CD4-positive, alpha-beta memory T cell (primary cell): Measurements from ENCODE around the gene CRMP1. TPM values are rescaled to one million over a fixed set of nuclear protein-coding genes. Genes with fewer than 3 reads are reported as not detected.
"Not testable (repeated sequence)": the region's sequence is repeated elsewhere in the genome, so short reads cannot be mapped to it uniquely, and the experiment has no call there.

Experiments
- CTCF ChIA-PET: fragments of 350-600 bp; sonication (Branson Sonifier 250); formaldehyde crosslinking; loops from one replicate; lab custom pipeline; 2021; ENCODE audit warnings: inconsistent platforms; ENCODE audit not compliant: partially characterized antibody; lab: Charles Lee
- POLR2A ChIA-PET: fragments of 350-600 bp; sonication (Branson Sonifier 250); formaldehyde crosslinking; loops from one replicate; lab custom pipeline; 2021; ENCODE audit not compliant: partially characterized antibody; lab: Charles Lee
- DNase-seq, 5 donors: peaks; one replicate each; pipeline versions ENCODE4 v3.0.0 to v3.0.0-alpha.2; 2020 to 2022; ENCODE audit warnings: mixed read lengths in 1 of 5
- H3K27ac ChIP-seq: one replicate; pipeline ENCODE4 v1.7.0; 2013; ENCODE audit warnings: low read depth, low read length
- H3K27me3 ChIP-seq: 2 replicates; pipeline ENCODE4 v1.7.0; 2013; ENCODE audit warnings: mild to moderate bottlenecking, low read length, moderate library complexity; ENCODE audit not compliant: insufficient read depth
- H3K36me3 ChIP-seq: 2 replicates; pipeline ENCODE4 v1.7.0; 2013; ENCODE audit warnings: mild to moderate bottlenecking, low read length, moderate library complexity; ENCODE audit not compliant: insufficient read depth
- H3K4me1 ChIP-seq: 2 replicates; pipeline ENCODE4 v1.7.0; 2013; ENCODE audit warnings: mild to moderate bottlenecking, low read length, moderate library complexity; ENCODE audit not compliant: insufficient read depth
- H3K4me3 ChIP-seq, 2 donors: one replicate each; pipeline ENCODE4 v1.7.0; 2013; ENCODE audit warnings: low read length in 2 of 2, mild to moderate bottlenecking in 1 of 2
- H3K9me3 ChIP-seq, 2 donors: one replicate each; pipeline ENCODE4 v1.7.0; 2013; ENCODE audit warnings: low read length in 2 of 2, control low read depth in 1 of 2; ENCODE audit not compliant: control insufficient read depth in 1 of 2
- H3K27ac Mint-ChIP-seq, 7 donors: one replicate each; pipeline ENCODE4 v1.8.0; 2020 to 2021; ENCODE audit warnings: mixed read lengths in 7 of 7, mild to moderate bottlenecking in 6 of 7, inconsistent platforms in 3 of 7, moderate library complexity in 3 of 7
- H3K27me3 Mint-ChIP-seq, 2 donors: one replicate each; pipeline ENCODE4 v1.8.0; 2020 to 2021; ENCODE audit warnings: mixed read lengths in 2 of 2
- H3K36me3 Mint-ChIP-seq, 2 donors: one replicate each; pipeline ENCODE4 v1.8.0; 2020 to 2021; ENCODE audit warnings: mixed read lengths in 2 of 2, inconsistent platforms in 1 of 2, mild to moderate bottlenecking in 1 of 2
- H3K4me1 Mint-ChIP-seq, 4 donors: one replicate each; pipeline ENCODE4 v1.8.0; 2020 to 2021; ENCODE audit warnings: mixed read lengths in 4 of 4, mild to moderate bottlenecking in 1 of 4
- H3K4me3 Mint-ChIP-seq, 8 donors: one replicate each; pipeline ENCODE4 v1.8.0; 2020 to 2021; ENCODE audit warnings: mixed read lengths in 8 of 8, mild to moderate bottlenecking in 7 of 8, moderate library complexity in 6 of 8, inconsistent platforms in 3 of 8
- H3K9me3 Mint-ChIP-seq, 8 donors: one replicate each; pipeline ENCODE4 v1.8.0; 2020 to 2021; ENCODE audit warnings: mixed read lengths in 8 of 8, mild to moderate bottlenecking in 5 of 8, inconsistent platforms in 3 of 8, moderate library complexity in 1 of 8
- intact Hi-C: fragments of 100-400 bp; cut with micrococcal nuclease; formaldehyde crosslinking; loops from one replicate; pipeline ENCODE4 v1.15.1; 2023
- polyA plus RNA-seq, 2 donors: library from polyadenylated mRNA; unstranded; fragments of 300-500 nt; fragmentation: Illumina TruSeq; gene quantifications; one replicate each; pipeline ENCODE4 v1.2.3, GENCODE V29; 2021
- total RNA-seq, 2 experiments: library from RNA; stranded (reverse); gene quantifications; one replicate each; pipeline ENCODE4 v1.2.3, GENCODE V29; 2021

The CRMP1 gene
- total and polyA plus RNA-seq, 4 experiments from 2014 or later = not detected

DNA sequence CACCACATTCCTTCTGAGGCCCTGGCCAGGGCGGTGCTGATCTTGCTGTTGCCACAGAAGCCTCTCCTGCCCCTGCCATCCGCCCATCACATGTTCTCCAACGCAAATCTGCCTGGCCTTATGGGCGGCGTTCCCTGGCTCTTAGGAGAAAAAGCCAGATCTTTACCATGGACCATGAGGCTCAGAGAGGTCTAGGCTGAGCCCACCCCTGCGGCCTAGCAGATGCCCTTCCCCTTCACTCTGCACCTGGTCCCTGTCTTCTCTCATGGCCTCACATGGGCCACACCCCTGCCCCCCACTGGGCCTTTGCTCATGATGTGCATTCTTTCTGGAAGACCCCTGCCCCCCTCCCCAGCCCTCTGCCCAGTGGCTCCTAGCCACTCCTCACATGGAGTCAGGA, 78.5 kb downstream of the CRMP1 start:
- ChIA-PET POLR2A (no interaction called here), CTCF (no interaction called here)
- intact Hi-C loops = no loop called here
- Mint-ChIP-seq H3K27me3 (no peaks in the 10 kb centered on the region), H3K9me3 (peaks cover 0 to 1% (median 0%) of the 10 kb centered on the region in 8 donors), H3K4me1 (no peaks in the 10 kb centered on the region), H3K4me3 (no peak overlapping the region), H3K27ac (no peak overlapping the region), H3K36me3 (no peaks in the 10 kb centered on the region)
- Histone ChIP-seq H3K4me3 (no peak overlapping the region), H3K27me3 (no peaks in the 10 kb centered on the region), H3K4me1 (no peaks in the 10 kb centered on the region), H3K27ac (no peak overlapping the region), H3K36me3 (no peaks in the 10 kb centered on the region), H3K9me3 (no peaks in the 10 kb centered on the region)
- no peak for DNase-seq

DNA sequence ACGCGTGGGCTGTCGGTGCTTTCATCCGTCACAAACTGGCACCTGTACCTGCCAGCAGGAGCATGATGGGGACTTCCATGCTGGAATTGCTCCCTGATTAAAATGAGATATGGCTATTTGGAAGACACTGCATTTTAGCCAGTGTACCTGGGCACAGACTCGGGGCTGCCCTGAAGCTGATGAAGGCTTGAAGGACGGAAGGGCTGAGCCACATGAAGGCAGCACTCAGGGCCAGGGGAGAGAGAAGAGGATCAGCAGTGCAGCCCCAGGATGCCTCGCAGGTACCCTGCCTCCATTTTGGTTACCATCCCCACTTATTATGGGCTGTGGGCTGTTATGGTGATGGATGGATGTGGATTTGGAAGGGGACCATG, 79.0 kb downstream of the CRMP1 start:
- Mint-ChIP-seq H3K4me3 (no peak overlapping the region), H3K36me3 (no peaks in the 10 kb centered on the region), H3K27me3 (no peaks in the 10 kb centered on the region), H3K27ac (no peak overlapping the region), H3K4me1 (no peaks in the 10 kb centered on the region), H3K9me3 (peaks cover 0 to 1% (median 0%) of the 10 kb centered on the region in 8 donors)
- no peak for DNase-seq
- Histone ChIP-seq H3K27ac (no peak overlapping the region), H3K9me3 (no peaks in the 10 kb centered on the region), H3K36me3 (no peaks in the 10 kb centered on the region), H3K4me1 (no peaks in the 10 kb centered on the region), H3K27me3 (no peaks in the 10 kb centered on the region), H3K4me3 (no peak overlapping the region)
- CTCF ChIA-PET = interaction anchor here (1.5 kb wide), 1 partner anchor 10 kb away, joined by 4 read pairs; no protein-coding TSS in a partner anchor
- POLR2A ChIA-PET = no interaction called here
- intact Hi-C loops = no loop called here

DNA sequence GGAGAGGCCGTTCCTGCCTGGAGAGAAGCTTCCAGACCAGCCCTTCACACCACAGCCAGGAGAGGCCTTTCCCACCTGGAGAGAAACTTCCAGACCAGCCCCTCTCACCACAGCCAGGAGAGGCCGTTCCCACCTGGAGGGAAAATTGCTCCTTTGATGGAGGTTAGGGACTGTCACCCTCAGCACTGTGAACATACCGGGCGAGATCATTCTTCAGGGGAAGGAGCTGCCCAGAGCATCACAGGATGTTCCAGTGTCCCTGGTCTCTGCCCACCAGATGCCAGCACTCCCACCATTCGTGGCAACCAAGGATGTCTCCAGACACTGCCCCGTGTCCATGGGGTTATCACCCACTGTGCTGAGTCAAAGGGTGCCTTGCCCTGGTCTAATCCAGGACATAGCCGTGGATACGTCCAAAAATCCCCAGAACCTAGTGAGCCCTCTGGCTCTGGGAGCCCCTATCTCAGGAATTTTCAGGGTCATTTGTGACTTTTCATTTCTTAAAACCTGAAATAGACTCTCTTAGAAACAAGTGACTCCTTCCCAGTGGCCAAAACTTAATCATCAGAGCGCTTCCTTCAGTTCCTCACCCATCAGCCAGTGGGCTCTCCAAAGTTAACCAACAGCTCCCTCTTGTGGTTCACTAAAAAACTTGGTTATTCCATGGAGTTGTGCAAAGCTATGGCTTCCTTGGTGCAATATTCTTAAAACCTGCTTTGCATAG, 80.2 kb downstream of the CRMP1 start:
- DNase-seq = peak in 4 of 5 donors; percentile 6 to 19 (median 18)
- no peak overlapping the region for H3K4me3 Mint-ChIP-seq
- Histone ChIP-seq H3K27ac (no peak overlapping the region), H3K27me3 (no peaks in the 10 kb centered on the region), H3K36me3 (no peaks in the 10 kb centered on the region), H3K4me1 (no peaks in the 10 kb centered on the region), H3K4me3 (no peak overlapping the region), H3K9me3 (no peaks in the 10 kb centered on the region)
- H3K27ac Mint-ChIP-seq = no peak overlapping the region
- intact Hi-C loops = no loop called here
- H3K4me1 Mint-ChIP-seq = no peaks in the 10 kb centered on the region
- ChIA-PET POLR2A (no interaction called here), CTCF (interaction anchor here (0.7 to 1.5 kb wide), 4 partner anchors 9 to 11 kb away, joined by 3 to 7 read pairs (median 4); no protein-coding TSS in a partner anchor)
- peaks cover 0 to 1% (median 0%) of the 10 kb centered on the region in 8 donors for H3K9me3 Mint-ChIP-seq
- H3K27me3 Mint-ChIP-seq = no peaks in the 10 kb centered on the region
- no peaks in the 10 kb centered on the region for H3K36me3 Mint-ChIP-seq

DNA sequence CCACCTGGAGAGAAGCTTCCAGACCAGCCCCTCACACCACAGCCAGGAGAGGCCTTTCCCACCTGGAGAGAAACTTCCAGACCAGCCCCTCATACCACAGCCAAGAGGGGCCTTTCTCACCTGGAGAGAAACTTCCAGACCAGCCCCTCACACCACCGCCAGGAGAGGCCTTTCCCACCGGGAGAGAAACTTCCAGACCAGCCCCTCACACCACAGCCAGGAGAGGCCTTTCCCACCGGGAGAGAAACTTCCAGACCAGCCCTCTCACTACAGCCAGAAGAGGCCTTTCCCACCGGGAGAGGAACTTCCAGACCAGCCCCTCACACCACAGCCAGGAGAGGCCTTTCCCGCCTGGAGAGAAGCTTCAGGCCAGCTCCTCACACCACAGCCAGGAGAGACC, 80.8 kb downstream of the CRMP1 start:
- H3K4me3 ChIP-seq, DNase-seq, H3K36me3 Mint-ChIP-seq, H3K4me1 Mint-ChIP-seq, POLR2A ChIA-PET, CTCF ChIA-PET, H3K36me3 ChIP-seq, H3K27me3 ChIP-seq, H3K27me3 Mint-ChIP-seq, H3K4me1 ChIP-seq, intact Hi-C loops, H3K27ac Mint-ChIP-seq, H3K27ac ChIP-seq, H3K9me3 ChIP-seq, H3K9me3 Mint-ChIP-seq, H3K4me3 Mint-ChIP-seq: not testable (repeated sequence)

DNA sequence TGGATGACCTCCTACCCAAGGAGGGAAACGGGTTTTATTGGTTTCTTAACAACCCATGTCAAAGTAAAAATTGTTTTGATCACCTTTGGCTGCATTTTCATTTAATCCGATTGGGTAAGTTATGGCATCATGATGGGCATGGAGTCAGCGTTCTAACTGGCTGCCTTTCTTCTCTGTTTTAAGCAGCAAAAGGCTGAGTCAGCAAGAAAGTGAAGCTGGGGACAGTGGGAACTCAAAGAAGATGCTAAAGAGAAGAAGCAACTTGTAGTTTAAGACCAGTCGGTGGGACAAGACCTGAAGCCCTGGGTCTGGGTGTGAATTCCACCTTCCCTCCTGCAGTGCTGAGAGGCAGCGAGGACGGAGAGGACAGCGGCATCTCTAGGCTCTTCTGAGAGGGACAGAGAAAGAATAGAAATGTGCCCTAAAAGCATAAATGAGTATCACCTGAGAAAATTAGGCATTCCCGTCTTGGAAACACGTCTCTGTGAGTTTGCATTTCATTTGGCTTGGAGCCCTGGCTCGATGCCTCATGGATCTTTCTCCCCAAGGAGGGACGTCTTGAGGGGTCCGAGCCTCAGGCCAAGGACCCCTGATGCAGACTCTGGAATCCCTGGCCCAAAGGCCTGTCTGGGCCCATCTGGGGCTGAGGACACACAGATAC, 82.0 kb downstream of the CRMP1 start:
- DNase-seq = no peak
- Histone ChIP-seq H3K36me3 (no peaks in the 10 kb centered on the region), H3K4me1 (no peaks in the 10 kb centered on the region), H3K4me3 (no peak overlapping the region), H3K27me3 (no peaks in the 10 kb centered on the region), H3K9me3 (no peaks in the 10 kb centered on the region), H3K27ac (no peak overlapping the region)
- Mint-ChIP-seq H3K36me3 (no peaks in the 10 kb centered on the region), H3K4me1 (no peaks in the 10 kb centered on the region), H3K4me3 (no peak overlapping the region), H3K27ac (no peak overlapping the region), H3K27me3 (no peaks in the 10 kb centered on the region), H3K9me3 (peaks cover 0 to 1% (median 0%) of the 10 kb centered on the region in 8 donors)
- intact Hi-C loops = no loop called here
- CTCF ChIA-PET = no interaction called here
- POLR2A ChIA-PET = no interaction called here

DNA sequence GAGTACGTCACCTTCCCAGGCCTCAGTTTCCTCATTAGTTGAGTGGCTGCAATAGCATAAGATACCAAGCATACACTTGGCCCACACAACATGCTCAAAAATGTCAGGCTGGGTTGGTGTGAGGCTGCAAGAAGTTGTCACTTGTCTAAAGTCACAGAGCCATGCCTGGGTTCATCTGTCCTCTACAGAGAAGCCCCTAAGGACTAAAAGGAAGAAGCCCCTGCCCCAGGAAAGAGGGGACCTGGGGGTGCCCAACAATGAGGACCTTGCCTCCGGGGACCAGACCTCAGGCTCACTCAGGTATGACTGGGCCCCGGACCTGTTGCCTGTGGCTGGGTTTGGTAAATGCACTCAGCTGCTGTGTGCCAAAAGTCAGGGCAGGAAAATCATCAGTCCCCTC, 82.7 kb downstream of the CRMP1 start:
- POLR2A ChIA-PET = no interaction called here
- Histone ChIP-seq H3K4me3 (no peak overlapping the region), H3K27ac (no peak overlapping the region), H3K4me1 (no peaks in the 10 kb centered on the region), H3K27me3 (no peaks in the 10 kb centered on the region), H3K9me3 (no peaks in the 10 kb centered on the region), H3K36me3 (no peaks in the 10 kb centered on the region)
- Mint-ChIP-seq H3K4me1 (no peaks in the 10 kb centered on the region), H3K27ac (no peak overlapping the region), H3K9me3 (peaks cover 0 to 1% (median 0%) of the 10 kb centered on the region in 8 donors), H3K27me3 (no peaks in the 10 kb centered on the region), H3K4me3 (no peak overlapping the region), H3K36me3 (no peaks in the 10 kb centered on the region)
- CTCF ChIA-PET = no interaction called here
- no peak for DNase-seq
- intact Hi-C loops = no loop called here

DNA sequence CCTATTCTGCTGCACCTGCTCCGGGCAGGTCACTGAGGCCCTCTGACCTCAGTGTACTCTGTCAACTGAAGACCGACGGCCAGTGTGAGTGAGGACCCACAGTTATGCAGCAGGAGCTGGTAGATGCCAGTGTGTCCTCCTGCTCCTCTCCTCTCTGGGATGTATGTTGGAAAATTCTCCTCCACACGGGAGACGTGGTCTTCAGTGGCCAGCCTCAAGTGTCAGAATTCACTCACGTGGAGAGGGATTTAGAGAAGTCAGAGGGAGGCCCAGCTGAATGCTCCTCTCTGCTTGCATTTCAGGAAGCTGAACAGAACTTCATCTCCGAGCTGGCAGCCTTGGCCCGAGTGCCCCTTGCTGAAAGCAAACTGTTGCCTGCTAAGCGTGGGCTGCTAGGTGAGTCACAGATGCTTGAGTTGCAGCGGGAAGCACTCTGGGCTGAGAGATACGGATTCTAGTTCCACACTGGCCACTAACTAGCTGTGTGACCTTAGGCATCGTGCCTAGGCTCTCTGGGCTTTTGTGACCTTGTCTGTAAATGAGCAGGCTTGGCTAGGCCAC, 83.6 kb downstream of the CRMP1 start:
- H3K27ac Mint-ChIP-seq = no peak overlapping the region
- DNase-seq = no peak
- H3K4me1 ChIP-seq = no peaks in the 10 kb centered on the region
- CTCF ChIA-PET = no interaction called here
- H3K4me1 Mint-ChIP-seq = no peaks in the 10 kb centered on the region
- H3K36me3 Mint-ChIP-seq = no peaks in the 10 kb centered on the region
- H3K36me3 ChIP-seq = no peaks in the 10 kb centered on the region
- no peak overlapping the region for H3K27ac ChIP-seq
- H3K27me3 ChIP-seq = no peaks in the 10 kb centered on the region
- POLR2A ChIA-PET = no interaction called here
- no peaks in the 10 kb centered on the region for H3K27me3 Mint-ChIP-seq
- no peak overlapping the region for H3K4me3 ChIP-seq
- H3K9me3 Mint-ChIP-seq = peaks cover 0 to under 1% (median 0%) of the 10 kb centered on the region in 8 donors
- intact Hi-C loops = no loop called here
- no peak overlapping the region for H3K4me3 Mint-ChIP-seq
- H3K9me3 ChIP-seq = no peaks in the 10 kb centered on the region
